SK-N-MC (cell line): Measurements from ENCODE around the gene C1orf198.

ENCODE experiments used
- EZH2 ChIP-seq: fragments of 200-600 bp; sonication (generic); IDR thresholded peaks from one replicate; pipeline ENCODE4 v1.6.1; 2017; ENCODE audit warnings: antibody characterized with exemption
- FOXP2 ChIP-seq: optimal IDR thresholded peaks from 2 replicates; pipeline ENCODE3; 2011; ENCODE audit warnings: mild to moderate bottlenecking, moderate library complexity; ENCODE audit not compliant: insufficient read depth; ENCODE audit errors: extremely low read length, control extremely low read depth
- POLR2AphosphoS5 ChIP-seq: IDR thresholded peaks from 2 replicates; pipeline ENCODE4 v1.6.1; 2012; ENCODE audit warnings: mild to moderate bottlenecking, low read depth, low read length, borderline replicate concordance

GRCh38 chr1:230800891-230801840 is 67.2 kb downstream of the C1orf198 start:
- no peak for TF ChIP-seq EZH2
- no peak for TF ChIP-seq POLR2AphosphoS5
- no peak for TF ChIP-seq FOXP2
